Measurements from ENCODE around the gene C10orf105. TPM values are rescaled to one million over a fixed set of nuclear protein-coding genes. Genes with fewer than 3 reads are reported as not detected.

Gene C10orf105
- total and polyA plus RNA-seq, 2 of the 13 experiments (the other 11 are each of a cell fraction or from before 2014, with no cell fraction given), result not detected

DNA sequence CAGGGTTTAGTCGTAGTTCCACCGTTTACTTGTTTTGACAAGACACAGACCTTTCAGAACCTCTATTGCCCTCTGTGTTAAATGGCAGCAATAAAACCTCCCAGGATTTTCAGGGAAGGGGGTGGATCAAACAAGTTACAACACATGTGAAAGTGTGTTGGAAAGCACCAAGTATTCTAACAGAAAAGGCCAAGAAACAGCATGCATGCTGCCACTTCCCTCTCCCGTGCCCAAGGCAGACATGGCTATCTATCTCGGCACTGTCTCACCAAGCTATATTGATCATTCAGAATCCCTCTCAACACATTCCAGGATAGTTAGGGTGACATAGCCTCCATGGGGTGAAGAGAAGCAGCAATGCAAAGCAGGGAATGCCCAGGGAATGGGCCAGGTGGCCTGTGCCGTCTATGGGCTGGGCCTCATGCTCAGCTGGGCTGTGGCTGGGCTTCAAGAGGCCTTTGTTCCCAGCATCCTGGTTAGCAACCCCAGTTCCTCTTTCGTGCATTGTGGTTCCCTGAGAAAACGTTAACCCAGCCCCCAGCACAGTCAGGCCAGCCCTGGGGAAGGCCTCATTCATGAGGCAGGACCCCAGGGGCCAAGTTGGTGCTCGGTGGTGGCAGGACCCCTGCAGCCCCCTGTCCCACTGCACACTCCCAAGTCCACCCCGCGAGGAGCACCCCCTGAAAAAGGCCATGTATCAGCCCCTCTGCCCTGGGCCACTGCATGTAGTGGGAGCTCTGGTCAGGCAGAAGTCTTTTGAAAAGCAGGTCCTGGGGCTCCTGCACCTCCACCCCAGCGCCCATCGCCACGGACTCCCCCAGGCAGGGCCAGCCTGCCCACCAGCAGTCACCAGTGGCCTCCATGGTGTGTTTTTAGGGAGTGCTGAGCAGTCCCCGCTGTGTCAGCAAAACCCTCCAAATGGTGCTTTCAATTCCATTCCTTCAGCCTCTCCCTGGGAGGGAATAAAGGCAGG is 28.3 kb upstream of the C10orf105 start:
- intact Hi-C loops (cut with micrococcal nuclease; ENCODE audit: unreplicated experiment), result no loop called here
- ATAC-seq (no peak; the same call in 1 of the 3 replicates), DNase-seq (ENCODE audit: low spot score) (no peak), FAIRE-seq (no peak)
- peaks cover 27% of the 10 kb centered on the region for H3K4me1 ChIP-seq (ENCODE audit: insufficient read depth, low read length)
- POLR2A ChIA-PET, result no interaction called here
- H3K27me3 ChIP-seq (ENCODE audit: control insufficient read depth in 1 of 2, insufficient read depth in 2 of 2, low read length in 2 of 2), result peaks cover 1 to 15% of the 10 kb centered on the region in 2 experiments; a peak in 3 of 5 replicates
- H3K9ac ChIP-seq (ENCODE audit: insufficient read depth, low read depth, low read length), result no peak overlapping the region
- CTCF ChIA-PET (ENCODE audit: low intra/inter-chr PET ratio, low total read pairs), result no interaction called here
- no peaks in the 10 kb centered on the region for H3K36me3 ChIP-seq (replicated peaks in 1 of 2; ENCODE audit: control insufficient read depth in 1 of 2, insufficient read depth in 2 of 2, low read length in 2 of 2)
- no peak overlapping the region for H3K4me3 ChIP-seq (replicated peaks in 1 of 3; ENCODE audit: insufficient read depth in 1 of 3, low read depth in 2 of 3, low read length in 3 of 3)
- in situ Hi-C loops (cut with HindIII; ENCODE audit: extremely low pct_ligation_motif_present, low pct_unique_long_range_greater_than_20kb), result no loop called here
- 11% methylated on average over 6 of the region's 14 CpGs for WGBS (ENCODE audit: low lambda C conversion rate)
- no peak overlapping the region for H3K4me2 ChIP-seq (ENCODE audit: low read depth, low read length)
- H4K20me1 ChIP-seq (ENCODE audit: insufficient read depth, low read length), result no peaks in the 10 kb centered on the region
- no peak overlapping the region for H2AFZ ChIP-seq (ENCODE audit: low read length)
- no peaks in the 10 kb centered on the region for H3K79me2 ChIP-seq (ENCODE audit: insufficient read depth, low read length)
- TF ChIP-seq MAFK (conservative IDR thresholded peaks at IDR 0.05 in 1 of 2, IDR thresholded peaks at IDR 0.05 in 1 of 2; ENCODE audit: low read length in 2 of 2) (peak in 1 of 2 experiments; percentile 61; a peak in 2 of 4 replicates), ZNF382 (CRISPR knock-in tag; IDR thresholded peaks at IDR 0.05; ENCODE audit: borderline replicate concordance) (no peak)
- H3K27ac ChIP-seq (ENCODE audit: extremely low read length, insufficient read depth, low read length), result no peak overlapping the region
- BruUV-seq (replicated peaks), result no TSS peak
- H3K9me3 ChIP-seq (ENCODE audit: low read length), result no peaks in the 10 kb centered on the region

DNA sequence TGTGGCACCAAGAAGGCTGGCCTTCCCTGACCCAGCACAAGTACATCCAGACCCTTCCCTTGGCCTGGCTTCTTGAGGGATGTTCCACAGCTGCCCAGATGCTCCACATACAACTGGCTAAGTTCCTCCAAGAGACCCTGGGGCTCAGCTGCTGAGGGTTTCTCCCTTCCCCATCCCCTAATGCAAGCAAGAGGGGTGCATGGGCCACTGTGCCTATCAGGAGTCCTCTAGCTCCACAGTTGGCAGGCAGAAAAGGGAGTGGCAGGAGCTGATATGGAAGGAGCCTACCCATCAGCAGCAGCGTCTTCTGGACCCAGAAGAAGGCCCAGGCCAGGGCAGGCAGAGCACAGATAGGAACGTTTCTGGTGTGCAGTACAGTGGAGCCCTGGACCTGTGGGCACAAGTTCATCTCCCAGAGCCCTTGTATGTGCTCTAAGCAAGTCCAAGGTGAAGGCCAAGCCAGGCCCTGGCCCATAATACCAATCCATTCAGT is 27.5 kb upstream of the C10orf105 start:
- Histone ChIP-seq H3K9ac (ENCODE audit: insufficient read depth, low read depth, low read length) (no peak overlapping the region), H3K4me3 (replicated peaks in 1 of 3; ENCODE audit: insufficient read depth in 1 of 3, low read depth in 2 of 3, low read length in 3 of 3) (no peak overlapping the region), H2AFZ (ENCODE audit: low read length) (no peak overlapping the region), H3K9me3 (ENCODE audit: low read length) (no peaks in the 10 kb centered on the region), H3K36me3 (replicated peaks in 1 of 2; ENCODE audit: control insufficient read depth in 1 of 2, insufficient read depth in 2 of 2, low read length in 2 of 2) (no peaks in the 10 kb centered on the region), H3K79me2 (ENCODE audit: insufficient read depth, low read length) (no peaks in the 10 kb centered on the region), H4K20me1 (ENCODE audit: insufficient read depth, low read length) (no peaks in the 10 kb centered on the region), H3K27ac (ENCODE audit: extremely low read length, insufficient read depth, low read length) (no peak overlapping the region), H3K4me1 (ENCODE audit: insufficient read depth, low read length) (peaks cover 20% of the 10 kb centered on the region), H3K27me3 (ENCODE audit: control insufficient read depth in 1 of 2, insufficient read depth in 2 of 2, low read length in 2 of 2) (peaks cover under 1 to 12% of the 10 kb centered on the region in 2 experiments; a peak in 3 of 5 replicates), H3K4me2 (ENCODE audit: low read depth, low read length) (no peak overlapping the region)
- CTCF ChIA-PET (ENCODE audit: low intra/inter-chr PET ratio, low total read pairs), result no interaction called here
- DNase-seq (ENCODE audit: low spot score) (no peak), FAIRE-seq (no peak), ATAC-seq (peak; percentile 8; the same call in 1 of the 3 replicates)
- POLR2A ChIA-PET, result no interaction called here
- intact Hi-C loops (cut with micrococcal nuclease; ENCODE audit: unreplicated experiment), result no loop called here
- TF ChIP-seq U2AF1 (optimal IDR thresholded peaks at IDR 0.05; ENCODE audit: low read depth, low read length), result no peak
- TF ChIP-seq, protein P1, sequence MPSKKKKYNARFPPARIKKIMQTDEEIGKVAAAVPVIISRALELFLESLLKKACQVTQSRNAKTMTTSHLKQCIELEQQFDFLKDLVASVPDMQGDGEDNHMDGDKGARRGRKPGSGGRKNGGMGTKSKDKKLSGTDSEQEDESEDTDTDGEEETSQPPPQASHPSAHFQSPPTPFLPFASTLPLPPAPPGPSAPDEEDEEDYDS (CRISPR knock-in tag; IDR thresholded peaks at IDR 0.05), result no peak
- no TSS peak for BruUV-seq (replicated peaks)
- in situ Hi-C loops (cut with HindIII; ENCODE audit: extremely low pct_ligation_motif_present, low pct_unique_long_range_greater_than_20kb), result no loop called here
- no CpG with 5 or more reads among the region's 2 CpGs for WGBS (ENCODE audit: low lambda C conversion rate)
